ENCODE data around the gene CDC42. TPM values are rescaled to one million over a fixed set of nuclear protein-coding genes. Genes with fewer than 3 reads are reported as not detected.

CDC42 gene
- total and polyA plus RNA-seq, 10 of the 15 experiments (the other 5 are each of a cell fraction or from before 2014, with no cell fraction given), result 184 to 479 (median 326) TPM

DNA sequence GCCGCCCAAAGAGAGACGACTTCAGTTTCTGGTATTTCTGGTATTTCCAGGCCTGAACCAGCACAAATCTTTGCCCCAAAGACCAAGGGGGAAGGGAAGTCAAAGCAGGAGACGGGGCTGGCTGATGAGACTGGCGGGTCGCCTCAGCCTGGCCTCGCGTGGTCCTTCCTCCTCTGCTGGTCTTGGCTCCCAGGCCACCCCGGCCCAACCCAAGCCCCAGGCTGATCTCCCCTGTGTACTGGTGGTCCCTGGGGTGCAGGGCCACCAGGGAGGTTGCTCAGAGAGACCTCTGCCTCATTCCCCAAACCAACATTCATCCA lies 70.5 kb downstream of the CDC42 start:
- ChIA-PET POLR2A (no interaction called here), RAD21 (ENCODE audit: unreplicated experiment) (no interaction called here), CTCF (interaction anchor here (1.1 to 1.4 kb wide), 2 partner anchors 99 to 294 kb away, joined by 3 to 4 read pairs; no protein-coding TSS in a partner anchor), SMC1A (ENCODE audit: uncharacterized antibody, unreplicated experiment) (no interaction called here)
- H3K27me3 ChIP-seq (replicated peaks in 1 of 2; ENCODE audit: control insufficient read depth in 2 of 2, insufficient read depth in 2 of 2, low read length in 1 of 2), result no peaks in the 10 kb centered on the region
- no peak overlapping the region for H2AFZ ChIP-seq (ENCODE audit: control insufficient read depth, low read depth, low read length)
- H3K4me2 ChIP-seq (ENCODE audit: control insufficient read depth, insufficient read depth), result no peak overlapping the region
- H3K9me3 ChIP-seq (replicated peaks; ENCODE audit: control insufficient read depth, insufficient read depth, low read length), result no peaks in the 10 kb centered on the region
- no peak overlapping the region for H3K27ac ChIP-seq (ENCODE audit: control insufficient read depth, insufficient read depth)
- no peak for DNase-seq (ENCODE audit: low read depth, low spot score)
- peaks cover 0 to 5% of the 10 kb centered on the region in 2 experiments; a peak in 3 of 4 replicates for H3K36me3 ChIP-seq (ENCODE audit: control insufficient read depth in 2 of 2, insufficient read depth in 2 of 2, low read length in 1 of 2)
- no peak for FAIRE-seq
- ATAC-seq, result no peak
- no TSS peak for BruUV-seq (replicated peaks)
- peaks cover 8% of the 10 kb centered on the region for H4K20me1 ChIP-seq (ENCODE audit: control insufficient read depth, insufficient read depth)
- 85% methylated on average over 4 of the region's 8 CpGs for WGBS (ENCODE audit: insufficient coverage, insufficient replicate concordance, low lambda C conversion rate, missing lambda C conversion rate)
- H3K4me1 ChIP-seq (ENCODE audit: control insufficient read depth, insufficient read depth, low read length), result peaks cover 19% of the 10 kb centered on the region
- H3K9ac ChIP-seq (ENCODE audit: control insufficient read depth, insufficient read depth, low read length), result no peak overlapping the region
- in situ Hi-C loops (cut with MboI), result no loop called here
- no peak for TF ChIP-seq POLR2AphosphoS2 (IDR thresholded peaks at IDR 0.05; ENCODE audit: low read depth, low read length)
- TF ChIP-seq WRNIP1 (IDR thresholded peaks at IDR 0.05; ENCODE audit: borderline replicate concordance, low read depth, low read length), result no peak
- no peak for TF ChIP-seq PML (IDR thresholded peaks at IDR 0.05; ENCODE audit: low read length)
- no peak for TF ChIP-seq NR2F1 (conservative IDR thresholded peaks at IDR 0.05)
- TF ChIP-seq, protein P1, sequence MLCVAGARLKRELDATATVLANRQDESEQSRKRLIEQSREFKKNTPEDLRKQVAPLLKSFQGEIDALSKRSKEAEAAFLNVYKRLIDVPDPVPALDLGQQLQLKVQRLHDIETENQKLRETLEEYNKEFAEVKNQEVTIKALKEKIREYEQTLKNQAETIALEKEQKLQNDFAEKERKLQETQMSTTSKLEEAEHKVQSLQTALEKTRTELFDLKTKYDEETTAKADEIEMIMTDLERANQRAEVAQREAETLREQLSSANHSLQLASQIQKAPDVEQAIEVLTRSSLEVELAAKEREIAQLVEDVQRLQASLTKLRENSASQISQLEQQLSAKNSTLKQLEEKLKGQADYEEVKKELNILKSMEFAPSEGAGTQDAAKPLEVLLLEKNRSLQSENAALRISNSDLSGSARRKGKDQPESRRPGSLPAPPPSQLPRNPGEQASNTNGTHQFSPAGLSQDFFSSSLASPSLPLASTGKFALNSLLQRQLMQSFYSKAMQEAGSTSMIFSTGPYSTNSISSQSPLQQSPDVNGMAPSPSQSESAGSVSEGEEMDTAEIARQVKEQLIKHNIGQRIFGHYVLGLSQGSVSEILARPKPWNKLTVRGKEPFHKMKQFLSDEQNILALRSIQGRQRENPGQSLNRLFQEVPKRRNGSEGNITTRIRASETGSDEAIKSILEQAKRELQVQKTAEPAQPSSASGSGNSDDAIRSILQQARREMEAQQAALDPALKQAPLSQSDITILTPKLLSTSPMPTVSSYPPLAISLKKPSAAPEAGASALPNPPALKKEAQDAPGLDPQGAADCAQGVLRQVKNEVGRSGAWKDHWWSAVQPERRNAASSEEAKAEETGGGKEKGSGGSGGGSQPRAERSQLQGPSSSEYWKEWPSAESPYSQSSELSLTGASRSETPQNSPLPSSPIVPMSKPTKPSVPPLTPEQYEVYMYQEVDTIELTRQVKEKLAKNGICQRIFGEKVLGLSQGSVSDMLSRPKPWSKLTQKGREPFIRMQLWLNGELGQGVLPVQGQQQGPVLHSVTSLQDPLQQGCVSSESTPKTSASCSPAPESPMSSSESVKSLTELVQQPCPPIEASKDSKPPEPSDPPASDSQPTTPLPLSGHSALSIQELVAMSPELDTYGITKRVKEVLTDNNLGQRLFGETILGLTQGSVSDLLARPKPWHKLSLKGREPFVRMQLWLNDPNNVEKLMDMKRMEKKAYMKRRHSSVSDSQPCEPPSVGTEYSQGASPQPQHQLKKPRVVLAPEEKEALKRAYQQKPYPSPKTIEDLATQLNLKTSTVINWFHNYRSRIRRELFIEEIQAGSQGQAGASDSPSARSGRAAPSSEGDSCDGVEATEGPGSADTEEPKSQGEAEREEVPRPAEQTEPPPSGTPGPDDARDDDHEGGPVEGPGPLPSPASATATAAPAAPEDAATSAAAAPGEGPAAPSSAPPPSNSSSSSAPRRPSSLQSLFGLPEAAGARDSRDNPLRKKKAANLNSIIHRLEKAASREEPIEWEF (IDR thresholded peaks at IDR 0.05; ENCODE audit: insufficient replicate concordance, low read depth, low read length), result no peak
- TF ChIP-seq, protein P2, sequence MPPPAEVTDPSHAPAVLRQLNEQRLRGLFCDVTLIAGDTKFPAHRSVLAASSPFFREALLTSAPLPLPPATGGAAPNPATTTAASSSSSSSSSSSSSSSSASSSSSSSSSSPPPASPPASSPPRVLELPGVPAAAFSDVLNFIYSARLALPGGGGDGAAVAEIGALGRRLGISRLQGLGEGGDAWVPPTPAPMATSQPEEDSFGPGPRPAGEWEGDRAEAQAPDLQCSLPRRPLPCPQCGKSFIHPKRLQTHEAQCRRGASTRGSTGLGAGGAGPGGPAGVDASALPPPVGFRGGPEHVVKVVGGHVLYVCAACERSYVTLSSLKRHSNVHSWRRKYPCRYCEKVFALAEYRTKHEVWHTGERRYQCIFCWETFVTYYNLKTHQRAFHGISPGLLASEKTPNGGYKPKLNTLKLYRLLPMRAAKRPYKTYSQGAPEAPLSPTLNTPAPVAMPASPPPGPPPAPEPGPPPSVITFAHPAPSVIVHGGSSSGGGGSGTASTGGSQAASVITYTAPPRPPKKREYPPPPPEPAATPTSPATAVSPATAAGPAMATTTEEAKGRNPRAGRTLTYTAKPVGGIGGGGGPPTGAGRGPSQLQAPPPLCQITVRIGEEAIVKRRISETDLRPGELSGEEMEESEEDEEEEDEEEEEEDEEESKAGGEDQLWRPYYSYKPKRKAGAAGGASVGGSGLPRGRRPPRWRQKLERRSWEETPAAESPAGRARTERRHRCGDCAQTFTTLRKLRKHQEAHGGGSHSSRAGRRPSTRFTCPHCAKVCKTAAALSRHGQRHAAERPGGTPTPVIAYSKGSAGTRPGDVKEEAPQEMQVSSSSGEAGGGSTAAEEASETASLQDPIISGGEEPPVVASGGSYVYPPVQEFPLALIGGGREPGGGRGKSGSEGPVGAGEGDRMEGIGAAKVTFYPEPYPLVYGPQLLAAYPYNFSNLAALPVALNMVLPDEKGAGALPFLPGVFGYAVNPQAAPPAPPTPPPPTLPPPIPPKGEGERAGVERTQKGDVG (CRISPR knock-in tag; IDR thresholded peaks at IDR 0.05), result no peak
- TF ChIP-seq MTA3 (IDR thresholded peaks at IDR 0.05; ENCODE audit: borderline replicate concordance, low read length), result no peak
- no peak for TF ChIP-seq NRF1 (conservative IDR thresholded peaks at IDR 0.05; ENCODE audit: low read depth, low read length)
- TF ChIP-seq RBBP5 (conservative IDR thresholded peaks at IDR 0.05), result no peak
- no peak for TF ChIP-seq STAT3 (IDR thresholded peaks at IDR 0.05; ENCODE audit: low read depth, low read length)
- TF ChIP-seq LARP7 (IDR thresholded peaks at IDR 0.05), result no peak
- TF ChIP-seq RUNX3 (IDR thresholded peaks at IDR 0.05; ENCODE audit: low read length), result no peak
- no peak for TF ChIP-seq PAX8 (IDR thresholded peaks at IDR 0.05)
- no peak for TF ChIP-seq RAD51 (IDR thresholded peaks at IDR 0.05)
- no peak for TF ChIP-seq ZNF207 (IDR thresholded peaks at IDR 0.05; ENCODE audit: borderline replicate concordance)
- no peak for TF ChIP-seq TCF7 (IDR thresholded peaks at IDR 0.05; ENCODE audit: borderline replicate concordance)
- TF ChIP-seq, protein P3, sequence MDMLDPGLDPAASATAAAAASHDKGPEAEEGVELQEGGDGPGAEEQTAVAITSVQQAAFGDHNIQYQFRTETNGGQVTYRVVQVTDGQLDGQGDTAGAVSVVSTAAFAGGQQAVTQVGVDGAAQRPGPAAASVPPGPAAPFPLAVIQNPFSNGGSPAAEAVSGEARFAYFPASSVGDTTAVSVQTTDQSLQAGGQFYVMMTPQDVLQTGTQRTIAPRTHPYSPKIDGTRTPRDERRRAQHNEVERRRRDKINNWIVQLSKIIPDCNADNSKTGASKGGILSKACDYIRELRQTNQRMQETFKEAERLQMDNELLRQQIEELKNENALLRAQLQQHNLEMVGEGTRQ (IDR thresholded peaks at IDR 0.05; ENCODE audit: borderline replicate concordance, low read depth, low read length), result no peak
- intact Hi-C loops (cut with micrococcal nuclease; ENCODE audit: unreplicated experiment), result no loop called here
- no peaks in the 10 kb centered on the region for H3K79me2 ChIP-seq (ENCODE audit: control insufficient read depth, insufficient read depth, low read length)
- no peak overlapping the region for H3K4me3 ChIP-seq

Data from GM12878 (cell line).